OCI-M2 (cell line): ENCODE results near the gene TRABD2A.
"Not testable (repeated sequence)": the region's sequence is repeated elsewhere in the genome, so short reads cannot be mapped to it uniquely, and the experiment has no call there.

Experiments
- DNase-seq: peaks from one replicate; lab custom pipeline; 2025; ENCODE audit not compliant: unreplicated experiment; lab: John Stamatoyannopoulos, UW

Gene TRABD2A

GRCh38 chr2:84880395-84880644, 564 bp downstream of the TRABD2A start:
- no peak for DNase-seq

- DNase-seq, result no peak
Observed at GRCh38 chr2:84879584-84880394, 1.1 kb downstream of the TRABD2A start.

- DNase-seq, result no peak
Observed at GRCh38 chr2:84878896-84879583, 1.8 kb downstream of the TRABD2A start.

- DNase-seq, result no peak
Observed at GRCh38 chr2:84878459-84878858, 2.4 kb downstream of the TRABD2A start.

- no peak for DNase-seq
Observed at GRCh38 chr2:84876369-84876768, 4.5 kb downstream of the TRABD2A start.

- DNase-seq, result not testable (repeated sequence)
Observed at GRCh38 chr2:84875619-84876018, 5.3 kb downstream of the TRABD2A start.

- DNase-seq, result no peak
Observed at GRCh38 chr2:84875213-84875560, 5.7 kb downstream of the TRABD2A start.

- no peak for DNase-seq
Observed at GRCh38 chr2:84874381-84875212, 6.3 kb downstream of the TRABD2A start.

GRCh38 chr2:84873350-84873749, 7.5 kb downstream of the TRABD2A start:
- no peak for DNase-seq

GRCh38 chr2:84872691-84873090, 8.2 kb downstream of the TRABD2A start:
- not testable (repeated sequence) for DNase-seq

GRCh38 chr2:84870306-84870705, 10.6 kb downstream of the TRABD2A start:
- no peak for DNase-seq

- DNase-seq, result not testable (repeated sequence)
Observed at GRCh38 chr2:84868327-84868726, 12.6 kb downstream of the TRABD2A start.

- no peak for DNase-seq
Observed at GRCh38 chr2:84866122-84866521, 14.8 kb downstream of the TRABD2A start.

GRCh38 chr2:84865181-84865783, 15.6 kb downstream of the TRABD2A start:
- no peak for DNase-seq

GRCh38 chr2:84862006-84862405, 18.9 kb downstream of the TRABD2A start:
- DNase-seq, result no peak

GRCh38 chr2:84861539-84861938, 19.3 kb downstream of the TRABD2A start:
- DNase-seq, result no peak

- no peak for DNase-seq
Observed at GRCh38 chr2:84858937-84859336, 21.9 kb downstream of the TRABD2A start.

GRCh38 chr2:84858123-84858522, 22.8 kb downstream of the TRABD2A start:
- no peak for DNase-seq

- no peak for DNase-seq
Observed at GRCh38 chr2:84857566-84857965, 23.3 kb downstream of the TRABD2A start.

GRCh38 chr2:84856787-84857186, 24.1 kb downstream of the TRABD2A start:
- DNase-seq, result no peak

- DNase-seq, result no peak
Observed at GRCh38 chr2:84855731-84856130, 25.2 kb downstream of the TRABD2A start.

GRCh38 chr2:84854850-84855249, 26.0 kb downstream of the TRABD2A start:
- no peak for DNase-seq
